Fibroblast of mammary gland (primary cell): ENCODE results near the gene NFIB.

Experiments used
- DNase-seq: peaks from one replicate; pipeline ENCODE4 v3.0.0-alpha.2; 2010; ENCODE audit warnings: low read depth
- H3K4me3 ChIP-seq: 2 replicates; pipeline ENCODE4 v1.5.1; 2011; ENCODE audit warnings: low read depth, mild to moderate bottlenecking, low read length, moderate library complexity; ENCODE audit not compliant: control insufficient read depth
- TF ChIP-seq, protein P1 (sequence below): conservative IDR thresholded peaks from 2 replicates; pipeline ENCODE4 v1.5.1; 2011; ENCODE audit warnings: low read depth, low read length, inconsistent platforms; ENCODE audit not compliant: control insufficient read depth, insufficient read depth

Gene NFIB

DNA sequence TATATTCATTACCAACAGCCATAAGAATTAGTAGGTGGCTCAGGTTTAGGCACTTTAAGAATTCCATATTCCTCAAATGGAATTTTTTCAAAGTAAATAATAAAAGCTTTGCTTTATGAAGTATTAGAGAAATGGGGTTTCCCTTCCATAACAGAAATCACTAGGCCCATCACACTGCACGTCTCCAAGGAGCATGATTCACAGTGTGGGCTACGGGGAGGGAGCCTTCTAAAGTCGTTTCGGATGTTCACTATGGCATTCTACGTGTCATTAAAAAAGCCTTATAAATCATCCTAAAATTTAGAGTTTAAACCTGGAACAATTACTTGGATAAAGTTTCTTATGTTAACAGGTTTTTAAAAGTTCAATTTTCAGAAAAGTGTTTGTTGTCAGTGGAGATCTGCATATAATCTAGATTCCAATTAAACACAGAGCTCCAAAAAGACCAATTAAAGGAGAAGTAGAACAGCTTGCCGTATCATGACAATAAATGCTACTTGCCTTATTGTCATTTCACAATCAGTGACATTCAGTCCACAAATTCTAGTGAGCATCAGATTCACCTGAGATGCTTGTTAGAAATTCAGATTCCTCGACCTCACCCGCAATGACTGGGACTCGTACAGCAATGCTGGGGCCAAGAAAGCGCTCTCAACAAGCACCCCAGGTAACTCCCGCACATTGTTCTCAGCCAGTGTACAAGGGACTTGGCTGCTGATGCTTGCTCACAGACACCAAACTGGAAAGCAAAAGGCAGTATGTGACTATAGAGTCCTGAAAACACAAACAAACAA is 115.7 kb downstream of the NFIB start:
- TF ChIP-seq, protein P1, sequence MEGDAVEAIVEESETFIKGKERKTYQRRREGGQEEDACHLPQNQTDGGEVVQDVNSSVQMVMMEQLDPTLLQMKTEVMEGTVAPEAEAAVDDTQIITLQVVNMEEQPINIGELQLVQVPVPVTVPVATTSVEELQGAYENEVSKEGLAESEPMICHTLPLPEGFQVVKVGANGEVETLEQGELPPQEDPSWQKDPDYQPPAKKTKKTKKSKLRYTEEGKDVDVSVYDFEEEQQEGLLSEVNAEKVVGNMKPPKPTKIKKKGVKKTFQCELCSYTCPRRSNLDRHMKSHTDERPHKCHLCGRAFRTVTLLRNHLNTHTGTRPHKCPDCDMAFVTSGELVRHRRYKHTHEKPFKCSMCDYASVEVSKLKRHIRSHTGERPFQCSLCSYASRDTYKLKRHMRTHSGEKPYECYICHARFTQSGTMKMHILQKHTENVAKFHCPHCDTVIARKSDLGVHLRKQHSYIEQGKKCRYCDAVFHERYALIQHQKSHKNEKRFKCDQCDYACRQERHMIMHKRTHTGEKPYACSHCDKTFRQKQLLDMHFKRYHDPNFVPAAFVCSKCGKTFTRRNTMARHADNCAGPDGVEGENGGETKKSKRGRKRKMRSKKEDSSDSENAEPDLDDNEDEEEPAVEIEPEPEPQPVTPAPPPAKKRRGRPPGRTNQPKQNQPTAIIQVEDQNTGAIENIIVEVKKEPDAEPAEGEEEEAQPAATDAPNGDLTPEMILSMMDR: no peak
- peak; percentile 70 for DNase-seq
- H3K4me3 ChIP-seq: no peak overlapping the region

DNA sequence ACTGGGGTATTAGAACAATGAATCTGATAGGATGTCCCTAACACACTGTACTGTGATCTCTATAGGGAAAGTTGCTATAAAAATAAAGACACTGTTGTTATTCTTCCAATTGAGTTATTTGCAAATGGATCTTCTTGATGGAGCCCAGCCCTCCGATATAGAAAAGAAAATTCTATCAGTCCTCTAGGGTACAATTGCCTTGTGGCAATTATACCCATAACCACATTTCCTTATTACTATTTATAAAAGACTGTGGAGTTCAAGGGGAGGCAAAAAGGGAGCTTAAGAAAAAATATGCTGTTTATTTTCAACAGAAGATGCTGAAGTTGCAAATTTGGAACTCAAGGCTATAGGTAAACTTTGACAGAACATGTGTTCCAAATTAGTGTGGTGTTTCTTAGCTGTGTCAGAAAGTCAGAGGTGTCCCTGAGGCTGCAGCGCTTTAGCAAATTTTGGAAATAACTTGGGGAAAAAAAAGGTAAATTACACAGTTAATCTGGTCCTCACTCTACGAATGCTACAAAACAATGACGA is 116.5 kb downstream of the NFIB start:
- H3K4me3 ChIP-seq: no peak overlapping the region
- TF ChIP-seq, protein P1: no peak
- no peak for DNase-seq

DNA sequence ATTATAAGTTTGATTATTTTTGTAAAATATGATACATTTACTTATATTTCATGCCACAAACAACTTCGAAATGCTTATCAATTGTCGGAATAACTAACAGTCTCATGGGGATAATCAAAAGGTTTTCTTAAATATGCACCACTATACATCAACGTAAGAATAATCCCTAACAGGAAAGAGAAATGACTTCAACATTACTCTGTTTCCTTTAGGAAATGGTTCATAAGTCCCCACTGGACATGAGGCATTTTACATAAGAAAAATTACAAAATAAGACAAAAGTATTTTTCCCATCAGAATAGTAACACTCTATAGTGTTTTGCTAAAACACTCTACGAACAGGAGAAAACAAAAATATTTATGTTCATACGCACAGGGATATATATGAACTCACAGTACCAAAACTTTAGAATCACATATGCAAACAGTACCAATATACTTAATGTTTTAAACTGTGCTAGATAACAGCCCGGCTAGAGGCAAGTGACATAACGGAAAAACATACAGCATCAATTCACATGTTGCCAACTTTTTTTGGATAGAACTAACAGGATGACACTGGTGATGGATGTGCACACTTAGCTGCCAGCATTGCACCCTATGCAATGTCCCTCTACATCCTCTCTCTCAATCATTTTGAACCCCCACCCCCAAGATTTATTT is 120.5 kb downstream of the NFIB start:
- DNase-seq: no peak
- TF ChIP-seq, protein P1: no peak
- H3K4me3 ChIP-seq: no peak overlapping the region

DNA sequence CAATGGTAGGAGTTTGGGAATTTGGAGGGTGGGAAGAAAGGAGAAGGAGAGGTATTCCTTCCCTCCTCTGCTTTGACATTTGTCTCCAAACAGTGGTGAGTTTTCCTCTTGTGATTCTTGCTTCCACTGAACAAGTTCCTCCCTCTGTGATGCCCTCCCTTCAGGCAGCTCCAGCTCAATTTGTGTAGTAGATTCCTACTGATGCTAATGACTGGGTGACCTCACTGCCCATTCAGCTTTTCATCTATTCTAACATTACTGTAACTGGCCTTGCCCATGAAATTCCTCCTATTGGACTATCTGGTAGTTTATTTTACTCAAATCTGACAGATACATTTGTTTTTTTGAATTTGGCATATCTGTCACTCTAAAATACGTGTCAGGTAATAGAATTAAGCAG is 121.4 kb downstream of the NFIB start:
- DNase-seq: no peak
- H3K4me3 ChIP-seq: no peak overlapping the region
- TF ChIP-seq, protein P1: no peak

DNA sequence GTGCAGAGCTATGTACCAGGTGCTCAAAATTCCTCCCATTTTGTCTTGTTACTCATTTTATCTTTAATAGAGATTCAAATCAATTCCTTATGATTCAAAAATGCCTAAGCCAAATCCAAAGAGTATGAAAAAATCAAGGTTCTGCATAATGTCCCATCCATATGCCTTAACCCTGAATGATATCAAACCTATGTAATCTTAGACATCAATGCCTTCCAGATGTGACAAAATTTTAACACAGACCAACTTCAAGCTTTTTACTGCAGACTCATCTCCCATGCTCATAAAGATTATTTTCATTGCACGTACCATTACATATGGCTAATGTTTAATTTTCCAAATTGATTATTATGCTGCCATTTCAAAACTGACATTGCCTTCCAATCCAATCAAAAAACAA is 122.4 kb downstream of the NFIB start:
- H3K4me3 ChIP-seq: no peak overlapping the region
- TF ChIP-seq, protein P1: no peak
- no peak for DNase-seq

DNA sequence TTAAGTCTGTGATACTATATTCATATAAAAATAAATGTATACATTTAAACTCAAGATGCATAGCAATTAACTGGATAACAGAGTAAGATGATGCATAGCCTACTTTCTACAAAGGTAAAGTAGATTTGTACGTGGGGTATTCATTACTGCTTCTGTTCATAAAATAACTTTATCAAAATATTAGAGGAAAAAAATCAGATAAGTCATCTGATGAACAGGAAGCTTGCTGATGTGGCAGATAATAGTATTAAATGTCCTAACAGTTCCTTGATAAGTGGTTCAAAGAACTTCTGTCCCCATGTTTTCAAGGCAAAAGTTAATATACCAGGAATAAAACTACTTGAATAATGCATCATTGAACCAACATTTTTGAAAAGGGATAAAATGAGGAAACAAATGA is 123.7 kb downstream of the NFIB start:
- TF ChIP-seq, protein P1: no peak
- no peak overlapping the region for H3K4me3 ChIP-seq
- no peak for DNase-seq
